LNCAP (cell line): ENCODE results near the gene OR2C1.

Experiments used
- TF ChIP-seq, protein P1 (sequence below): fragments of 450-650 bp; IDR thresholded peaks from 2 replicates; pipeline ENCODE4 v1.5.1; 2017; ENCODE audit warnings: mild to moderate bottlenecking

Gene OR2C1

DNA sequence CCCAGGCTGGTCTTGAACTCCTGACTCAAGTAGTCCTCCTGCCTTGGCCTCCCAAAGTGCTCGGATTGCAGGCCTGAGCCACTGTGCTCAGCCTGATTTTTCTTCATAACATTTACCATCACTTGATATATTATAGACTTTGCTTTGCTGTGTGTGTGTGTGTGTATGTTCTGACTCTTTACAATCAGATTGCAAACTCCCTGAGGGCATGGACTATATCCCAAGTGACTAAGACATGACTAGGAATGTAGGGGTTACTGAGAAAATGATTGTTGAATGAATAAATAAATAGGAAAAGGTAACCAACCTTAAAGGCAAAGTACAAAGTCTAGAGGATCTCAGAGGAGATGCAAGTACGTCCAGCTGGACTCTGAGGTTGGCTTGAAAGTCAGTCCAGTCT, 9.6 kb upstream of the OR2C1 start:
- TF ChIP-seq, protein P1, sequence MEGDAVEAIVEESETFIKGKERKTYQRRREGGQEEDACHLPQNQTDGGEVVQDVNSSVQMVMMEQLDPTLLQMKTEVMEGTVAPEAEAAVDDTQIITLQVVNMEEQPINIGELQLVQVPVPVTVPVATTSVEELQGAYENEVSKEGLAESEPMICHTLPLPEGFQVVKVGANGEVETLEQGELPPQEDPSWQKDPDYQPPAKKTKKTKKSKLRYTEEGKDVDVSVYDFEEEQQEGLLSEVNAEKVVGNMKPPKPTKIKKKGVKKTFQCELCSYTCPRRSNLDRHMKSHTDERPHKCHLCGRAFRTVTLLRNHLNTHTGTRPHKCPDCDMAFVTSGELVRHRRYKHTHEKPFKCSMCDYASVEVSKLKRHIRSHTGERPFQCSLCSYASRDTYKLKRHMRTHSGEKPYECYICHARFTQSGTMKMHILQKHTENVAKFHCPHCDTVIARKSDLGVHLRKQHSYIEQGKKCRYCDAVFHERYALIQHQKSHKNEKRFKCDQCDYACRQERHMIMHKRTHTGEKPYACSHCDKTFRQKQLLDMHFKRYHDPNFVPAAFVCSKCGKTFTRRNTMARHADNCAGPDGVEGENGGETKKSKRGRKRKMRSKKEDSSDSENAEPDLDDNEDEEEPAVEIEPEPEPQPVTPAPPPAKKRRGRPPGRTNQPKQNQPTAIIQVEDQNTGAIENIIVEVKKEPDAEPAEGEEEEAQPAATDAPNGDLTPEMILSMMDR = no peak

GRCh38 chr16:3347586-3347985, 8.1 kb upstream of the OR2C1 start:
- TF ChIP-seq, protein P1 = no peak

GRCh38 chr16:3348547-3349167, 7.0 kb upstream of the OR2C1 start:
- TF ChIP-seq, protein P1 = no peak

- TF ChIP-seq, protein P1 = no peak
Measured at GRCh38 chr16:3349175-3349574, 6.5 kb upstream of the OR2C1 start.

GRCh38 chr16:3356118-3356517, 429 bp downstream of the OR2C1 start:
- TF ChIP-seq, protein P1 = no peak

GRCh38 chr16:3358871-3359270, 3.2 kb downstream of the OR2C1 start:
- TF ChIP-seq, protein P1 = no peak

DNA sequence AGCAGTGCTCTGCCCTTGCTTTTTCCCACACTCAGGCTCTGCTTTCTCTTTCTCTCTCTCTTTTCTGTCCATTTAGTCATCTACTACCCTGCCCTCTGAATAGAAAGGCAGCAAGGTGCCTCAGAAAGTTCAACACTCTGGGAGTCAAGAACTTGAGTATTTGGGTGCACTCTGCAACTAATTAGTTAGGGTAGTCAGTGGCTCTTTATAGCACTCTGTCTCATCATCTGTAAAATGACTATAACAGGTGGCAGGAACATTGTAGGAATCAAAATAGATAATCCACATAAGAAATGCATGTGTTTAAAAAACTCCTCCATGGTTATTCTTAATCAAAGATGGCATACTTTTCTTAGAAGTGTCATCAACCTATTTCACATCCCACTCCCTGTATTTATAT, 7.2 kb downstream of the OR2C1 start:
- TF ChIP-seq, protein P1 = no peak

DNA sequence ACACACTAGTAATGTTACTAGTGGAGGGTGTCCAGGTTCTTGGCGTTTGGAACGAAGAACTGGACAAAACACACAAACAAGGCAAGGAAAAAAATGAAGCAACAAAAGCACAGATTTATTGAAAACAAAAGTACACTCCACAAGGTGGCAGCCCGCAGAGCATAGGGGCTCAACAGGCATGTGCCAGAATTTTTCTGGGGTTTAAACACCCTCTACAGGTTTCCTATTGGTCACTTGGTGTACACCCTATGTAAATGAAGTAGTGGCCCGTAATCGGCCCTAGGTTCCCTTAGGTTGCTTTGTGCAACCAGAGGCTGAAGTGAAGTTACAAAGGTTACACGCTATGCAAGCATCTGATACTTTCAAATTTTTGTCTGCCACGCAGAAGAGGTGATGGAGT, 8.1 kb downstream of the OR2C1 start:
- TF ChIP-seq, protein P1 = no peak
